ENCODE measurements around the gene CFAP298. TPM values are rescaled to one million over a fixed set of nuclear protein-coding genes. Genes with fewer than 3 reads are reported as not detected.

The CFAP298 gene
- total and polyA plus RNA-seq, 10 of the 15 experiments (the other 5 are each of a cell fraction or from before 2014, with no cell fraction given) = 9.5 to 79.1 (median 30.2) TPM

DNA sequence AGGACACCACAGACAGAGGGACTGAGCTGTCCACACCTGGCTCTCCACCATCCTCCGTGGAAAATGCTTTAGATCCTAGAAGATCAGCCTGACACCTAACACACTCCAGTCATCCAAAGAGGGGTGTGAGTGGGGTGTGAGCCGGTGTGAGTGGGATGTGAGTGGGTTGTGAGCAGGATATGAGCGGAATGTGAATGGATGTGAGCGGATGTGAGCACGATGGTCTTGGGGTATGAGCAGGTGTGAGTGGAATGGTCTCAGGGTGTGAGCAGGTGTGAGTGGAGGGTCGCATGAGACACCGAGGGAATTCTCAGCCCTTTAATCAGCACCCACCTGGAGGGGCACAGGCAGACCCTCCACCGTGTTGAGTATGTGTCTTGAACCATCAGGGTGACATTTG lies 27.7 kb downstream of the CFAP298 start:
- DNase-seq (ENCODE audit: low read depth, low spot score) (no peak), FAIRE-seq (no peak), ATAC-seq (no peak)
- Histone ChIP-seq H3K9ac (ENCODE audit: control insufficient read depth, insufficient read depth, low read length) (no peak overlapping the region), H3K27ac (ENCODE audit: control insufficient read depth, insufficient read depth) (no peak overlapping the region), H3K9me3 (replicated peaks; ENCODE audit: control insufficient read depth, insufficient read depth, low read length) (no peaks in the 10 kb centered on the region), H3K36me3 (ENCODE audit: control insufficient read depth in 2 of 2, insufficient read depth in 2 of 2, low read length in 1 of 2) (no peaks in the 10 kb centered on the region), H3K4me3 (no peak overlapping the region), H4K20me1 (ENCODE audit: control insufficient read depth, insufficient read depth) (no peaks in the 10 kb centered on the region), H3K4me2 (ENCODE audit: control insufficient read depth, insufficient read depth) (no peak overlapping the region), H3K27me3 (replicated peaks in 1 of 2; ENCODE audit: control insufficient read depth in 2 of 2, insufficient read depth in 2 of 2, low read length in 1 of 2) (peaks cover 0 to 2% of the 10 kb centered on the region in 2 experiments; a peak in 3 of 4 replicates), H3K4me1 (ENCODE audit: control insufficient read depth, insufficient read depth, low read length) (no peaks in the 10 kb centered on the region), H3K79me2 (ENCODE audit: control insufficient read depth, insufficient read depth, low read length) (no peaks in the 10 kb centered on the region), H2AFZ (ENCODE audit: control insufficient read depth, low read depth, low read length) (no peak overlapping the region)
- ChIA-PET CTCF (interaction anchor here (1.8 kb wide), 1 partner anchor 17 kb away, joined by 4 read pairs; no protein-coding TSS in a partner anchor), POLR2A (no interaction called here), RAD21 (ENCODE audit: unreplicated experiment) (no interaction called here), SMC1A (ENCODE audit: uncharacterized antibody, unreplicated experiment) (no interaction called here)
- BruUV-seq (replicated peaks) = no TSS peak
- 47% methylated on average over 8 of the region's 8 CpGs for WGBS (ENCODE audit: insufficient coverage, insufficient replicate concordance, low lambda C conversion rate, missing lambda C conversion rate)
- TF ChIP-seq CREM (IDR thresholded peaks at IDR 0.05; ENCODE audit: low read depth) (no peak), TCF3 (IDR thresholded peaks at IDR 0.05; ENCODE audit: borderline replicate concordance, insufficient read depth, low read depth, low read length) (peak; percentile 60; the same call in 1 of the 2 replicates), ZNF622 (IDR thresholded peaks at IDR 0.05) (no peak)
- TF ChIP-seq, protein P1, sequence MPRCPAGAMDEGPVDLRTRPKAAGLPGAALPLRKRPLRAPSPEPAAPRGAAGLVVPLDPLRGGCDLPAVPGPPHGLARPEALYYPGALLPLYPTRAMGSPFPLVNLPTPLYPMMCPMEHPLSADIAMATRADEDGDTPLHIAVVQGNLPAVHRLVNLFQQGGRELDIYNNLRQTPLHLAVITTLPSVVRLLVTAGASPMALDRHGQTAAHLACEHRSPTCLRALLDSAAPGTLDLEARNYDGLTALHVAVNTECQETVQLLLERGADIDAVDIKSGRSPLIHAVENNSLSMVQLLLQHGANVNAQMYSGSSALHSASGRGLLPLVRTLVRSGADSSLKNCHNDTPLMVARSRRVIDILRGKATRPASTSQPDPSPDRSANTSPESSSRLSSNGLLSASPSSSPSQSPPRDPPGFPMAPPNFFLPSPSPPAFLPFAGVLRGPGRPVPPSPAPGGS (IDR thresholded peaks at IDR 0.05; ENCODE audit: borderline replicate concordance, insufficient read depth, low read depth, low read length, poor library complexity, severe bottlenecking) = peak; percentile 87
- TF ChIP-seq, protein P2, sequence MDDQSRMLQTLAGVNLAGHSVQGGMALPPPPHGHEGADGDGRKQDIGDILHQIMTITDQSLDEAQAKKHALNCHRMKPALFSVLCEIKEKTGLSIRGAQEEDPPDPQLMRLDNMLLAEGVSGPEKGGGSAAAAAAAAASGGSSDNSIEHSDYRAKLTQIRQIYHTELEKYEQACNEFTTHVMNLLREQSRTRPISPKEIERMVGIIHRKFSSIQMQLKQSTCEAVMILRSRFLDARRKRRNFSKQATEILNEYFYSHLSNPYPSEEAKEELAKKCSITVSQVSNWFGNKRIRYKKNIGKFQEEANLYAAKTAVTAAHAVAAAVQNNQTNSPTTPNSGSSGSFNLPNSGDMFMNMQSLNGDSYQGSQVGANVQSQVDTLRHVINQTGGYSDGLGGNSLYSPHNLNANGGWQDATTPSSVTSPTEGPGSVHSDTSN (IDR thresholded peaks at IDR 0.05; ENCODE audit: insufficient replicate concordance, low read depth, low read length) = peak; percentile 56
- intact Hi-C loops (cut with micrococcal nuclease; ENCODE audit: unreplicated experiment) = no loop called here
- in situ Hi-C loops (cut with MboI) = no loop called here
